Natural killer cell (primary cell): ENCODE results near the gene NFIC. TPM values are rescaled to one million over a fixed set of nuclear protein-coding genes. Genes with fewer than 3 reads are reported as not detected.

Source experiments
- ATAC-seq, 3 donors: fragments of 150-1000 bp in 2 of 3; fragments of 200-7000 bp in 1 of 3; cut with Tn5 transposase; 1 replicate in 1 of 3; 2 replicates in 2 of 3; pipeline ENCODE4 v1.10.0; 2021; ENCODE audit warnings: mild to moderate bottlenecking in 2 of 3, moderate library complexity in 2 of 3
- DNase-seq, 2 donors: peaks; one replicate each; pipeline versions ENCODE4 v3.0.0 to v3.0.0-alpha.2; 2013 to 2021; ENCODE audit warnings: mixed read lengths in 1 of 2
- H3K27ac ChIP-seq: one replicate; pipeline ENCODE4 v1.5.1; 2013; ENCODE audit warnings: mild to moderate bottlenecking, low read length
- H3K27me3 ChIP-seq: one replicate; pipeline ENCODE4 v1.6.1; 2013; ENCODE audit warnings: low read length; ENCODE audit not compliant: control insufficient read depth, insufficient read depth
- H3K36me3 ChIP-seq: one replicate; pipeline ENCODE4 v1.6.1; 2013; ENCODE audit warnings: low read length; ENCODE audit not compliant: control insufficient read depth, insufficient read depth
- H3K4me1 ChIP-seq: one replicate; pipeline ENCODE4 v1.6.1; 2013; ENCODE audit warnings: low read length; ENCODE audit not compliant: control insufficient read depth, insufficient read depth
- H3K4me3 ChIP-seq: one replicate; pipeline ENCODE4 v1.5.1; 2013; ENCODE audit warnings: low read length
- H3K9me3 ChIP-seq: one replicate; pipeline ENCODE4 v1.6.1; 2013; ENCODE audit warnings: low read length; ENCODE audit not compliant: control insufficient read depth, insufficient read depth
- H3K27ac Mint-ChIP-seq, 2 donors: one replicate each; pipeline ENCODE4 v1.8.0; 2022; ENCODE audit warnings: mild to moderate bottlenecking in 2 of 2, mixed read lengths in 2 of 2, moderate library complexity in 1 of 2
- H3K27me3 Mint-ChIP-seq, 2 donors: one replicate each; pipeline ENCODE4 v1.8.0; 2022; ENCODE audit warnings: low read depth in 2 of 2, mixed read lengths in 2 of 2
- H3K36me3 Mint-ChIP-seq: one replicate; pipeline ENCODE4 v1.8.0; 2022; ENCODE audit warnings: mixed read lengths
- H3K4me1 Mint-ChIP-seq, 2 donors: one replicate each; pipeline ENCODE4 v1.8.0; 2022; ENCODE audit warnings: mixed read lengths in 2 of 2
- H3K4me3 Mint-ChIP-seq: one replicate; pipeline ENCODE4 v1.8.0; 2022; ENCODE audit warnings: mild to moderate bottlenecking, moderate library complexity, mixed read lengths
- H3K9me3 Mint-ChIP-seq, 2 donors: one replicate each; pipeline ENCODE4 v1.8.0; 2022; ENCODE audit warnings: mixed read lengths in 2 of 2
- CTCF ChIP-seq: fragments of 200-600 bp; IDR thresholded peaks from one replicate; pipeline ENCODE4 v1.8.0; 2022; ENCODE audit warnings: antibody characterized with exemption
- WGBS: methylation state at CpG from one replicate; pipeline ENCODE4 v1.1.7; 2013; ENCODE audit warnings: missing lambda C conversion rate; ENCODE audit not compliant: insufficient coverage; 5-methylcytosine and 5-hydroxymethylcytosine counted together
- intact Hi-C: fragments of 100-400 bp; cut with micrococcal nuclease; formaldehyde crosslinking; loops from one replicate; pipeline ENCODE4 v1.14.2; 2022
- total RNA-seq, 4 donors: library from RNA; stranded (reverse); fragments of 120-200 nt in 1 of 4; gene quantifications; one replicate each; pipeline versions ENCODE4 v1.2.3 to v1.2.4, GENCODE V29; 2013 to 2022

NFIC gene
- total RNA-seq, 3 donors from 2014 or later (not counting 1 experiment from before 2014, with no cell fraction given) = 18.5 to 22.2 (median 20.6) TPM

GRCh38 chr19:3491396-3492119 lies 125.2 kb downstream of the NFIC start:
- intact Hi-C loops = no loop called here
- no peaks in the 10 kb centered on the region for H3K9me3 ChIP-seq
- 98% methylated on average over 55 of the region's 55 CpGs for WGBS
- Mint-ChIP-seq H3K9me3 (no peaks in the 10 kb centered on the region), H3K27me3 (no peaks in the 10 kb centered on the region), H3K4me1 (no peaks in the 10 kb centered on the region), H3K36me3 (no peaks in the 10 kb centered on the region), H3K4me3 (no peak overlapping the region), H3K27ac (no peak overlapping the region)
- ATAC-seq (no peak), DNase-seq (no peak)
- H3K27ac ChIP-seq = no peak overlapping the region
- H3K4me1 ChIP-seq = no peaks in the 10 kb centered on the region
- H3K4me3 ChIP-seq = no peak overlapping the region
- peaks cover 19% of the 10 kb centered on the region for H3K36me3 ChIP-seq
- no peaks in the 10 kb centered on the region for H3K27me3 ChIP-seq
- TF ChIP-seq CTCF = no peak

- H3K4me3 Mint-ChIP-seq = no peak overlapping the region
- H3K27me3 Mint-ChIP-seq = no peaks in the 10 kb centered on the region
- no peaks in the 10 kb centered on the region for H3K4me1 ChIP-seq
- no peaks in the 10 kb centered on the region for H3K9me3 Mint-ChIP-seq
- no peak overlapping the region for H3K4me3 ChIP-seq
- WGBS = 97% methylated on average over 45 of the region's 45 CpGs
- intact Hi-C loops = no loop called here
- H3K27me3 ChIP-seq = no peaks in the 10 kb centered on the region
- peaks cover 19% of the 10 kb centered on the region for H3K36me3 ChIP-seq
- H3K36me3 Mint-ChIP-seq = no peaks in the 10 kb centered on the region
- H3K4me1 Mint-ChIP-seq = no peaks in the 10 kb centered on the region
- ATAC-seq (no peak), DNase-seq (no peak)
- H3K27ac ChIP-seq = no peak overlapping the region
- no peaks in the 10 kb centered on the region for H3K9me3 ChIP-seq
- no peak for TF ChIP-seq CTCF
- no peak overlapping the region for H3K27ac Mint-ChIP-seq
Observed at GRCh38 chr19:3492131-3492839, 125.9 kb downstream of the NFIC start.

- Histone ChIP-seq H3K36me3 (peaks cover 19% of the 10 kb centered on the region), H3K4me1 (no peaks in the 10 kb centered on the region), H3K9me3 (no peaks in the 10 kb centered on the region), H3K4me3 (no peak overlapping the region), H3K27ac (no peak overlapping the region), H3K27me3 (no peaks in the 10 kb centered on the region)
- DNase-seq = no peak
- Mint-ChIP-seq H3K27me3 (no peaks in the 10 kb centered on the region), H3K4me1 (peaks cover 0 to 3% of the 10 kb centered on the region in 2 donors), H3K27ac (no peak overlapping the region), H3K9me3 (no peaks in the 10 kb centered on the region), H3K4me3 (no peak overlapping the region), H3K36me3 (no peaks in the 10 kb centered on the region)
- intact Hi-C loops = no loop called here
- no peak for TF ChIP-seq CTCF
- no peak for ATAC-seq
- 98% methylated on average over 16 of the region's 16 CpGs for WGBS
Observed at GRCh38 chr19:3492919-3493318, 126.5 kb downstream of the NFIC start.
